NCI-H226 (cell line): ENCODE data around the gene SAP30.

ENCODE experiments used
- DNase-seq: peaks from one replicate; pipeline ENCODE4 v3.0.0-alpha.2; 2015

The SAP30 gene

GRCh38 chr4:173367946-173368345, 2.8 kb upstream of the SAP30 start:
- DNase-seq, result no peak

- no peak for DNase-seq
These were observed 651 bp upstream of the SAP30 start for GRCh38 chr4:173370130-173370476.

GRCh38 chr4:173371292-173372192, 788 bp downstream of the SAP30 start:
- peak; percentile 40 for DNase-seq

GRCh38 chr4:173374588-173374987, 3.8 kb downstream of the SAP30 start:
- DNase-seq, result no peak

- DNase-seq, result no peak
These were observed 9.2 kb downstream of the SAP30 start for GRCh38 chr4:173379929-173380328.

GRCh38 chr4:173380987-173381386, 10.2 kb downstream of the SAP30 start:
- no peak for DNase-seq

- no peak for DNase-seq
These were observed 10.9 kb downstream of the SAP30 start for GRCh38 chr4:173381610-173382009.

- DNase-seq, result no peak
These were observed 11.6 kb downstream of the SAP30 start for GRCh38 chr4:173382349-173382748.

GRCh38 chr4:173386751-173387150, 16.0 kb downstream of the SAP30 start:
- no peak for DNase-seq

GRCh38 chr4:173391701-173392100, 20.9 kb downstream of the SAP30 start:
- DNase-seq, result no peak

- no peak for DNase-seq
These were observed 26.9 kb downstream of the SAP30 start for GRCh38 chr4:173397604-173398003.

GRCh38 chr4:173398220-173398619, 27.5 kb downstream of the SAP30 start:
- DNase-seq, result no peak

GRCh38 chr4:173398779-173399415, 28.1 kb downstream of the SAP30 start, which contains the start of gene SCRG1:
TSS of gene SCRG1 (minus strand) at chr4:173399116. CDS start at chr4:173391414, 7,702 bp downstream.
- DNase-seq, result no peak

GRCh38 chr4:173401063-173401462, 30.3 kb downstream of the SAP30 start:
- DNase-seq, result no peak

- peak; percentile 56 for DNase-seq
These were observed 32.3 kb downstream of the SAP30 start for GRCh38 chr4:173403051-173403450.

GRCh38 chr4:173404296-173404865, 33.6 kb downstream of the SAP30 start:
- no peak for DNase-seq

- no peak for DNase-seq
These were observed 35.3 kb downstream of the SAP30 start for GRCh38 chr4:173405840-173406606.

GRCh38 chr4:173410079-173410478, 39.3 kb downstream of the SAP30 start:
- no peak for DNase-seq

GRCh38 chr4:173411106-173411693, 40.4 kb downstream of the SAP30 start:
- no peak for DNase-seq

GRCh38 chr4:173413036-173413435, 42.3 kb downstream of the SAP30 start:
- DNase-seq, result no peak

GRCh38 chr4:173414456-173414855, 43.7 kb downstream of the SAP30 start:
- DNase-seq, result no peak

- peak; percentile 29 for DNase-seq
These were observed 44.3 kb downstream of the SAP30 start for GRCh38 chr4:173415092-173415491.
